MM.1S (cell line): Measurements from ENCODE around the gene PPL.

ENCODE experiments used
- CTCF ChIP-seq: fragments of 300-600 bp; sonication (generic); IDR thresholded peaks from 2 replicates; pipeline ENCODE4 v1.5.1; 2016; ENCODE audit warnings: antibody characterized with exemption, low read length, mixed read lengths
- EZH2 ChIP-seq: fragments of 300-600 bp; sonication (generic); optimal IDR thresholded peaks from 2 replicates; pipeline ENCODE3; 2017; ENCODE audit warnings: low read depth, mild to moderate bottlenecking, antibody characterized with exemption, low read length, mixed read lengths
- EZH2phosphoT487 ChIP-seq: fragments of 300-600 bp; sonication (generic); IDR thresholded peaks from 2 replicates; pipeline ENCODE4 v1.6.1; 2018; ENCODE audit warnings: antibody characterized with exemption, low read length

- TF ChIP-seq CTCF (no peak), EZH2 (no peak), EZH2phosphoT487 (no peak)
Observed at GRCh38 chr16:4870138-4870671, 66.7 kb downstream of the PPL start.
